GM19463 (cell line): ENCODE measurements around the gene AIRE.

Source experiments
- ATAC-seq: cut with Tn5 transposase; IDR thresholded peaks from one replicate; pipeline ENCODE4 v1.9.1; 2021; ENCODE audit warnings: mild to moderate bottlenecking, moderate library complexity; ENCODE audit not compliant: unreplicated experiment

Gene AIRE

DNA sequence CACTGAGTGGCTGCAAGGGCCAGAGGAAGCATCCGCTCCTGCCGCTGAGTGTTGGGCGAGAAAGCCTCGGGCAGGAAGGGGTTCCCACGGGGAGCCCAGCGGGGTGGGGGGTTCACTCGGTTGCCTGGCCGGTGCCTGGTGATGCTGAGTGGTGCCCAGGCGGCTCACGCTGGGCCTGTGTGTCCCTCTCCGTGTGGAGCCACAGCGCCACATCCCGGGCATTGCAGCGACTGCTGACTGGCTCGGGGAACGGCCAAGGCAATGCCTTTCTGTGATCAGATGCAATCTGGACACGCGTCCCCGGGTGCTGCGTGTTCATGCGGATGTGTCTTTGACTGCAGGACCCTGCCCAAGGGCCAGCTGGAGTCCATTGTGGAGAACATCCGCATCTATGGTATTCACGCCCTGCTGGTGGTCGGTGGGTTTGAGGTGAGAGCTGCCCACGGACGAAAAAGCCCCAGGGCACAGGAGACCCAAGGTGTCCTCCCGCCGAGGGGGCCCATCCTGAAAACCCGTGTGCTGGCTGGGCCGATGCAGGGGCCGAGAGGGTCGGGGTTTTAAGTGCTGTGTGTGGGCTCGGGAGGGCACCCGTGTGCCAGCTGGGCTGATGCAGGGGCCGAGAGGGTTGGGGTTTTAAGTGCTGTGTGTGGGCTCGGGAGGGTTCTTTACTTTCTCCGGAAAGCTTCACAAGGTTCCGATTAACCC, 37.1 kb downstream of the AIRE start:
- ATAC-seq: no peak

DNA sequence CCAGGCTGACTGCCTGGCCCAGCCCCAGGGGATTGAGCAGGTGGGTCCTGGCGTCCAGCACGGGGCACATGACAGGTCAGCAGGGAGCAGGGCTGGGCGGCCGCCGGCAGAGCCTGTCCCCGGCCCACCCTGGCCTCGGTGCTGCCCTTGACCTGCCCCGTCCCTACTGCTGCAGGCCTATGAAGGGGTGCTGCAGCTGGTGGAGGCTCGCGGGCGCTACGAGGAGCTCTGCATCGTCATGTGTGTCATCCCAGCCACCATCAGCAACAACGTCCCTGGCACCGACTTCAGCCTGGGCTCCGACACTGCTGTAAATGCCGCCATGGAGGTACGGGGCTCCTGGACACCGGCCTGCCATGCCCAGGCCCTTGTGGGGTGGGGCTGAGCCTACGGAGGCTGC, 37.9 kb downstream of the AIRE start:
- no peak for ATAC-seq

DNA sequence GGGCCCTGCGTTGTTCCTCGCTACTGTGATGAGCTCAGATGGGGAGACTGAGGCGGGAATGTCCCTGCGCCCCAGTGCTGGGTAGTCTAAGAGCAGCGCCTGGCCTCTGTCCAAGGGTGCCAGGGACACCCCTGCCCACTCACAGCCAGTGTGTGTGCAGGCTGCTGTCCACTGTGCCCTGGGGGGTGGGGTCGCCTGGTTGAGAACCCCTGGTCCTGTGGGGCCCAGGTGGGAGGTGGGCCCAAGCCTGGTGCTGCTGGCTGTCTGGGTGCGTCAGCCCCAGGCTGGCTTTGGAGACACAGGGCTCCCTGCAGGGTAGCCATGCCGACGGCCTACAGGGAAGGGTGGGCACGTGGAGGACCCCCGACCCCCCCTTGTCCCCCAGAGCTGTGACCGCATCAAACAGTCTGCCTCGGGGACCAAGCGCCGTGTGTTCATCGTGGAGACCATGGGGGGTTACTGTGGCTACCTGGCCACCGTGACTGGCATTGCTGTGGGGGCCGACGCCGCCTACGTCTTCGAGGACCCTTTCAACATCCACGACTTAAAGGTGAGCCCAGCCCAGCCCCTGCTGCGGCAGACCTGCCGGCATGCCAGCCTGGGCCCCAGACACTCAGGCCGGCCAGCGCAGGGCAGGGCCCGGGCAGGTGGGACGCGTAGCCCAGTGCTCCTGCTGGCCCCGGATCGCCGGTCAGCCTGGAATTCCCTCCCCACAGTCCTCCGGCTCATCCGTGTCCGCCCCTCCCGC, 38.6 kb downstream of the AIRE start:
- ATAC-seq: no peak

DNA sequence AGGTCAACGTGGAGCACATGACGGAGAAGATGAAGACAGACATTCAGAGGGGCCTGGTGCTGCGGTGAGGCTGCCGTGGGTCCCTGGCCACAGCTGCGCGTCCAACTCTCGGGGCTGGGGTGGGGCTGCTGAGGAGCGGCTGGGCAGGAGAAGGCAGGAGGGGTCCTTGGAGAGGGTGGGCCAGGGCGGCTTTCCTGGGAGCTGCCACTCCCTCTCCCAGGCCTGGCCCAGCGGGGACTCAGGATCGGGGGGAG, 39.1 kb downstream of the AIRE start:
- ATAC-seq: no peak

DNA sequence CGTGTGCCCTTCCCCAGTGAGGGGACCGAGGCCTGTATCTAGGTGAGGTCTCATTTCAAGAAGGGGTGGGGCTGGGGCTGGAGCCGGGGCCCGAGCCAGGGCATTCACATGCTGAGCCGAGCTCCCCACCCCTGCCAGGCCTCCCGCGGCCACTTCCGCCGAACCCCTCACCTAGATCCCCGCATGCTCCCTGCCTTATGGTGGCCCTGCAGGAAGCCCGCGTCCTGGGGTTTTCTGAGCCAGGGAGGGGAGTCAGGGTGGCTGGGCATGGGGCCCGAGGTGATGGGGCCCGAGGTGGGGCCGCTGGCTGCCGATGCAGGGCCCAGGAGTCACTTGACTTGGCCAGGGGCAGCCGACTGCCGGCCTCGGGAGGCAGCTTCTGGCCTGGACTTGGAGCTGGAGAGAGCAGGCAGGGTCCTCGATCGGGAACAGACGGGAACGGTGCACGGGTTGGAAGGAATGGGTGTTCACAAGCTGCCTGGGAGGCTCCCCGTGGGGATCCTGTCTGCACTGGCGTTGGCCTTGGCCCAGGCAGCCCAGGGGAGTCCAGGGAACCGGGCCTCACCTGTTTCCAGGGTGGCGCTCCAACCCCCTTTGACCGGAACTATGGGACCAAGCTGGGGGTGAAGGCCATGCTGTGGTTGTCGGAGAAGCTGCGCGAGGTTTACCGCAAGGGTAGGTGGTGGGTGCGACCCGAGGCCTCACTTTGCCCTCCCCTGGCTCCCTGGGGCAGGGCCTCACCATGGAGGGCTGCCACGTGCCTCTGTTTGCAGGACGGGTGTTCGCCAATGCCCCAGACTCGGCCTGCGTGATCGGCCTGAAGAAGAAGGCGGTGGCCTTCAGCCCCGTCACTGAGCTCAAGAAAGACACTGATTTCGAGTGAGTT, 40.0 kb downstream of the AIRE start:
- ATAC-seq: no peak

DNA sequence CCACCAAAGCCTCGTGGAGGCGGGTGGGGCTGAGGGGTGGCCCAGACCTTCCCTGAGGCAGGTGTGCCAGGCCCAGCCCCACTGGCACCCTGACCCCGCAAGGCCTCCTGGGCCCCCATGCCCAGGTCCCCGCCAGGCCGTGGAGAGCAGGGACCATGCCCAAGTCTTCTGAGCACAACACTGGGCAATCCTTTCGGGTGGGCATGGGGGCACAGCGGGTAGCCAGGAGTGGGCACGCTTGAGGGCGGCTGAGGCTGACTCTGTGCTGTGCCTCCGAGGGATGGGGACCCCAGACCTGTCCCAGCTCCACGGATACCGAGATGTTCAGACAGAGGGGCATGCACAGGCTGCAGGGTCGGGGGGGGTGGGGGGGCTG, 40.6 kb downstream of the AIRE start:
- ATAC-seq: no peak

DNA sequence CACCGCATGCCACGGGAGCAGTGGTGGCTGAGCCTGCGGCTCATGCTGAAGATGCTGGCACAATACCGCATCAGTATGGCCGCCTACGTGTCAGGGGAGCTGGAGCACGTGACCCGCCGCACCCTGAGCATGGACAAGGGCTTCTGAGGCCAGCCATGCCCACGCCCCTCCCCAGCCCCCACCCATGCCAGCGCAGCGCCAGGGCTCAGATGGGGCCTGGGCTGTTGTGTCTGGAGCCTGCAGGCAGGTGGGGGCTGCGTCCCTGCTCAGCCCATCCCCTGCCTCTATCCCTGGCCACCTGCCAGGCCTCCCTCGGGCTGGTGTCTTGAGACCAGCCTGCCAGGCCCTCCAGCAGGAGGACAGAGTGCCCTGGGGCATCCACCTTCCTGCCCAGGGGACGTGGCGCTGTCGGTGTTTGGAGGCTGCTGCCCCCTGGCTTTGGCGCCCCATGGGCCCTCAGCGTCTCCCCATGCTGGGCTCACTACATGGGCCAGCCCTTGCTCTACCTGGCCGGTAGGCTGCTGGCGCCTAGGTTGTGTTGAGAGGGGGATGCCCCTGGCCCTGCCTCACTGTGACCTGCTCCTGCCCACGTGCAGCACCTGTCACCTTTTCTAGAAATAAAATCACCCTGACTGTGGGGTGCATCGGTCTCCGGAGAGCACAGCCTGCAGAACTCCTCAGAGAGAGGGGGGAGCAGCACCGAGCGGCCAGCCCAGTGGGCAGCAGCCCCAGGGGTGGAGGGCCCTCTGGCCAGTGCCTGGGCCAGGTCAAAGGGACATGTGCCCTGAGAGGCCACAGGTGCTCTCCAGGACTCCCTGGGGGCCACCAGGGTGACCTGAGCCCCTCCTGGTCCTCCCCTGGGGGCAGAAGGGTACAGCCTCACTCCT, 41.3 kb downstream of the AIRE start:
- no peak for ATAC-seq

DNA sequence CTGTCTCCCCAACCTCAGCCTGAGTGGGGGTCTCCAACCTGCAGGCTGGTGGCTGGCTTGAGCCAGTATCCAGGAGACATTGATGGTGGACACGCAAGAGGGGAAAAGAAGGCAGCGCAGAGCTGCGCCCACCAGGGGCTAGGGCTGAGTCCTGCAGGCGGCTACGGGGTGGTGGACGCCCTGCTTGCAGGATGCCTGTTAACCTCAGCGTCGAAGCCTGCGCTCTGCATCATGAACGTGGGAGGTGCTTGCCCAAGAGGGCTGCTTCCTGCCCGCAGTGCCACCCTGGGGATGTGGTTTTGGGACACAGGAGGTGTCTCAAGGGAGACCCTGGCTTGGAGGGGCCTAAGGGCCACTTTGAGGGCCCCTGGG, 41.9 kb downstream of the AIRE start:
- no peak for ATAC-seq

DNA sequence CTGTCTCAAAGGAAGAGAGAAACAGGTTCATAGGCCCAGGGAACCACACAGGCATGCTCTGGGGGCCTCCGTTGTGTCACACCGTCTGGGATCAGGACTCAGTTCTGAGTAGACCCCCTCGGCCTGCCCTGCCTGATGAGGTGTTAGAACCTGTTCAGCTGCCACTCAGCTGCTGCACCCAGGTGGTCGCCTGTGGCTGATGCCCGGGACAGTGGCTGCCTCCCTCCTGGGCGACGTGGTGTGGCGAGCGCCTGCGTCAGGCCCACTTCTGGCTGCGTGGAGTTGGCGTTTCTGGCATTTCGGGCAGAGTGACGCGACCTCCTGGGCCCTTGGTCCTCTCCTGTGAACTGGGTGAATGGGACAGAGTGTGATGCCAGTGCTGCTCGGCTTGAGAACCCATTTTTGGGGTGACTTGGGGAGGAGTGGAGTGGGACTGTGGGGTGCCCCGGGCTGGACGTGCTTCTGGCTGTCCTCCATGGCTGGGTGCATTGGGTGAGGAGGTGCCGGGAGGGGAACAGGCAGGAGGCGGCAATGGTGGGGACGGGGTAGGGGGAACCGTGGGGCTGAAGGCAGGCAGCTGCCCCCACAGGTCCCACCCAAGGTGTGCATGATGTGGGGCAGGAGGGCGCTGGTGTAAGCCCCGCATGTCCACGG, 42.7 kb downstream of the AIRE start:
- ATAC-seq: no peak

DNA sequence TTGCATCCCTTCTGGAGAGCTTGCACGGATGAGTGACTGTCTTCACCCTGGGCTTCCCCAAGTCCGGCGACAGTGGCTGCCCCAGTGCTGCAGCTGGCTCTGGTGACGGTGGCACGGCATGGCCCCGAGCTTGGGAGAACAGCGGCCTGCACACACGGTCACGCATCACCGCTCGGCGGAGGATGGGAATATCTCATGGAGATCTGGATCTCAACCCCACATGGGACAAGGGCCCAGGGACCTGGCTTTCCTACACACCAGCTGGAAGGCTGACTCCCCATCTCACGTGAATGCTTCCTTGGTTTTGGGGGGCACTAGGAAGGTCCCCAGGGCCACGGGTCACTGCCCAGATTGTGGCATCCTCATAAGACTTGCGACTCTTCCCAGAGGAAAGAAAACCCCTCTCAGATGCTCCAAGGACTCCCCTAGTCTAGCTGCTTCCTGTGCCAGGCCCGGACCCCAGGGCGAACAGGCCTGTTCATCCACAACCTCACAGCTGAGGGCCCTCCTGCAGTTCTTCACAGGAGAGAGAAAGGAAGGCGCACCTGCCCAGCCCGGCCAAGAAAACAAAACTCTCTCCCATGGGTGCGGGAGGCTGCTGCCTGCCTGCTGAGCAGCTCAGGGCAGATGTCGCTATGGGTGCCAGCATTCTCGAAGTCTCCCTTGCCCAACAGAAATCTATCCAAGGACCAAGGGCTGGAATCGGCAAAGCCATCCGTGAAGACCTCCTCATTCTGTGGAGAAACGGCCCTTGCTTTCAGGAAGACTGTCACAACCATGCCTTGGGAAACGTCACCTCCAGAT, 43.6 kb downstream of the AIRE start:
- ATAC-seq: no peak

DNA sequence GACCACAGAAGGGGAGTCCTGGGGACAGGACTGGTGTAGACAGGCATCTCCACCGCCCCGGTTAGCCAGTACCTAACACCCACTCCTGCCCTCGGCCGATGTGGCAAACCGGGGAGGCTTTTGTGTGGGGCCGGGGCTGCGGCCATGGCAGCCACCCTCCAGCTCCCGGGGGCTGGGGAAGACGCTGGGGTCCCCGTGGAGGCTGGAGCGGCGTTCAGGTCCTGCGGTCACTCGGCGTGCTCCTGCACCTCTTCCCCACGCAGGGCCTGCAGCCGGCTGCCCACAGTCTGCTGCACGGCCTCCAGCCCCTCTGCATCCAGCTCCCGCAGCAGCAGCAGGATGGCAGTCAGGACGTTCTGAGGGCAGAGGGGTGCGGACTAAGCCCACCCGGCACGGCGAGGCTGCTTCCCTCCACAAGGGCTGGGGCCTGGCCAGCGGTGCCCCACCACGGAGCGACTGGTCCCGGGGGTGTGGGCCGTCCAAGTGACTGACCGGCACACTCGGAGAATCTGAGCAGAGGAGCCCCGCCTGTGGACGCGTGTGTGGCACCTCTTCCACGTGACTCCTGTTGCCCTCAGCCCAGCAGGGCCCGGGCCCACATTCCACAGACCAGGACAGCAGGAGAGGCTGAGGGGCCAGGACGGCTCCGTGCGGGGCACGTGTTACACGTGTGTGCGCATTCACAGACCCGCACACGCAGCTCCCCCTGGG, 44.5 kb downstream of the AIRE start:
- no peak for ATAC-seq

DNA sequence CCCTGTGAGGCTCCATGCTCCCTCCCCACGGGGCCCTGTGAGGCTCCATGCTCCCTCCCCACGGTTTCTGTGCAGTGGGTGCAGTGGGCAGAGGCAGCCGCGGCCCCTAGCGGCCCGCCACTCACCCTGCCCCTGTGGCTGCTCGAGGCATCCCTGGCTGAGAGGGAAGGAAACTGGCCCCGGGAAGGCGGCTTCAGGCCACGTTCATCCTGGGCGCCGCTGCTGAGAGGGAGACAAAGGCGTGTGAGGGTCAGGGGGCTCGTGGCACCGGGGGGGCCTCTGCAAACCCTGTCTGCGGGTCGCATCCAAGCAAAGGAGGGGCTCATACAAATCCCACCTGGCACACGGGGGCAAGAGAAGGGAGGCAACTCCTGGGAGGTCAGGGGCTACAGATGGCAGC, 45.0 kb downstream of the AIRE start:
- ATAC-seq: no peak

DNA sequence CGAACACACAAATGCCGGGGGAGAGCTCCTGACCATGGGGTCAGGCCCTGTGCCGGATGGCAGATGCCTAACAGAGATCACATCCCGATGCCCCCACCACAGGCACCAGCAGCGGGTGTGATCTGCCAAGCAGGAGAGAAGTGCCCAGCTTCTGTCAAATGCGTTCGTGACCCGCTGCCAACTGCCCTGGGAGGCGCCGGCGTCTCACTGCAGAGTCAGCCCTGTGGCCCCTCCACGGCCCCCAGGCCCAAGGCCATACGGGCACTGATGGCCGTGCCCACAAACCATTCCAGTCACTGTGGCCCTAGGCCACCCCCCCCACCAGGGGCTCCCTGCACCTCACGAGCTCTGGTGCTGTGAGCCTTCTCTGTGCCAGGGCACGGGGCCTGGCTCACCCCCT, 45.5 kb downstream of the AIRE start:
- no peak for ATAC-seq

DNA sequence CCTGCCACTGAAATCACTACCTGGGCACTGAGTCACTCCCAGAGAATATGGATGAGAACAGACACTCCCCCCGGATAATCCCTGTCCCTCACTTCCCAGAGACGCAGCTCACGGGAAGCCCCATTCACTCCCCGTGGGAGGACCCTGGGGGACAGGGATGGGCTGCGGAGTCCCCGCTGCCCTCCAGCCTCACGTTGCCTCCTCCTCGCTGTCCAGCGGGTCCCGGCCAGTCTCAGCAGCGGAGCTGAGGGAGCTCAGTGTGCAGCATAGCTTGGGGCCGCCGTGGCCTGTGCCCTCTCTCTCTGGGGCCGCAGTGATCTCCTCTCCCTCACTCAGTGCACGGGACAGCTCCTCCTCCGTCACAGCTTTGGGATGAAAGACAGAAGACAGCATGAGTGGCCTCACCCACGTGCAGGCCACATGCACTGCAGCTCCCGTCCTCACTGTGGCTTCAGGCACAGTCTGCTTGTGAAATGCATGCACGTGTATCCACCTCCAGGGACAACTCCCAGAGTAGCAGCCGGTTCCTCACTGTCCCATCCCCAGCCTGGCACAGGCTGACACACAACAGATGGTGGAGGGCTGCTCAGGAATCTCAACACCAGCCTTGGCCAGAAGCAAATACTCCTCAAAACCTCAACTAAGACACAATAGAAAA, 46.1 kb downstream of the AIRE start:
- ATAC-seq: no peak

DNA sequence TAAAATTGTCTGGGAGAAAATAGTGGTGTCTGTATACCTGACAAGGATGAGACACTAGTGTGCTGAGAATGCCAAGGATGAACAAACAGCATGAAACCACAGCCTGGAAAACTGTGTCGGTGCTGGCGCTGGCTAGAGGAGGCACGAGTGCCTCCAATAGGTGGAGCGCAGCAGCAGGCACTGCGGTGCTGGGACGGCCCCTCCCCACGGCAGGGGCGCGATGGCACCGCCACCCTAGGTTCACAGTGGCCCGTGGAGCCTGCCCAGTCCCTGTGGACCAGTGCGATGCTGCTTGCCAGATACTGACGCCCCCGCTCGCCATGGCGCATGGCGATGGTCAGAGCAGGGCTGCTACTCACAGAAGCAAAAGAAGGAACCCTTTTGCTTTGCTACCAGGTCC, 46.7 kb downstream of the AIRE start:
- ATAC-seq: no peak

DNA sequence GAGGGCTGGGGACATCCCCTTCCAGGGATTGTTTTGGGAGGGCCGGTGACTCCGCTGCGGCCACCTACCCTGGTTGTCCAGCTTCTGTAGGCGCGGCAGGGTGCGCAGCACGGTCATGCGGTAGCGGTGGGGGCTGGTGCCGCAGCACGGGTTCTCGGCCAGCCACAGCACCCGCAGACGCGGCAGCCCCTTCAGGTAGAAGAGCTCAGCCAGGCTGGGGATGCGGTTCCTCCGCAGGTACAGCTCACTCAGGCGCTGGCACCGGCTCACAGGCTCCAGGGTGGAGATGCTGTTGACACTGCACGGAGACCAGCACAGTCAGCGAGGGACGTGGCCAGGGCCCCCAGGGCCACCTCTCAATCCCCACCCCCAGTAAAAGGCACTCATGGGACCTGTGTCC, 47.3 kb downstream of the AIRE start:
- no peak for ATAC-seq

DNA sequence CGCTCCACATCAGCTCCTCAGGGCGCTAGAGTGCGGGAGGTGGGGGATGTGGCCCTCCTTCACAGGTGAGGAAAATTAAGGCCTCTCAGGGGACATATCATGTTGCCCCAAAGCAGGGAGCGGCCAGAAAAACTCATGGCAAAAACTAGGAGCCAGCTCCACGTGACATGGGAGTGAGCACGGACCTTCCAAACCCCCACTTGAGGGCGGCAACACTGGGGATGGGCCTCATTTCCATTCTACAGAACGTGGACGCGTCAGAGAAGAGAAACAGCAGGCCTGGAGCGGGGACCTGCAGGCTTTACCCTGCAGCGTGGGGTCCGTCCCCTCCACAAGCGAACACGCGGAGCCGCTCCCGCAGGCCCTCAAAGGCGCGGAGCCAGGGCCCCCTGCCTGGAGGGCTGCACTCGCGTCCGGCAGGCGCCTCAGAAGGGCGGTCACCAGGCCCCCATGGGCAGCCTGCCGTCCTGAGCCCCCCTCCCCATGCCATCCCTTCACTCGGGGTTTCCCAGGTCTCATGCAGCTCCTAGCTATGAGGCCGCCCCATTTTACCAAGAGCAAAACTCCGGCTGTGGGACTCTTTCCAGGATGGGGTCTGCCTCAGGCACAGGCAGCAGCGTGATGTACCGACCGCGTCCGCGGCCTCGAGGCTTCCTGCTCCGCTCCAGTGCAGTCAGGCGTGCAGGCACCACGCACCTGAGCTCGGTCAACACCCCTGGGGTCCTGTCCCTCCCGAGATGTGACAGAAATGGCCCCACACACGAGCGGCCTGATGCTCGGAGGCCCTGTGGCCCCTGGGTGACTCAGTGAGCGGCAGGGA, 48.0 kb downstream of the AIRE start:
- ATAC-seq: no peak
